Astrocyte of the cerebellum (primary cell): ENCODE results near the gene DCC.

Experiments used
- DNase-seq: peaks from one replicate; pipeline ENCODE4 v3.0.0-alpha.2; 2011; ENCODE audit warnings: low read depth
- H3K4me3 ChIP-seq: 2 replicates; pipeline ENCODE4 v1.5.1; 2011; ENCODE audit warnings: mild to moderate bottlenecking, low read depth, low read length, moderate library complexity
- in situ Hi-C: cut with HindIII; loops from 2 replicates; pipeline ENCODE4 v1.10.0; 2017; ENCODE audit warnings: low sequenced_read_pairs
- TF ChIP-seq, protein P1 (sequence below): IDR thresholded peaks from 2 replicates; pipeline ENCODE4 v1.5.1; 2012; ENCODE audit warnings: low read length, low read depth, moderate library complexity, mild to moderate bottlenecking; ENCODE audit errors: missing control alignments

The DCC gene

DNA sequence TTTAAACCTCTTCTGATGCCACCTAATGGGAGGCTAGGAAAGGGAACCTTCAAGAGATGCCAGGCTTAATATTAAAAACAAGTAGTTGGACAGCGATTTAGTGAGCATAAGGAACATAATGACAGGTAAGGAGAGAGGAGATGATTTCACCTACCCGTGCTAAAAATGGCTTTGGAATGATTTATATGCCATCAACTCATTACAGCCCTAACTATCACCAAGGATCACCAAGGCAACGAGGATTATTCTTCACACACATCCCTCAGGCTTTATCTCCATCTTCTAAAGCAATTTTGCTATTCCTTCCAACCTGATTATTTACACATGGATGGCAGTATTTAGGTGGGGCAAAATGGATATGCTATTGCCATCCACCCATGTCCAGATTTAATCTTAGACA is 237.8 kb downstream of the DCC start:
- no peak for DNase-seq
- H3K4me3 ChIP-seq = no peak overlapping the region
- TF ChIP-seq, protein P1, sequence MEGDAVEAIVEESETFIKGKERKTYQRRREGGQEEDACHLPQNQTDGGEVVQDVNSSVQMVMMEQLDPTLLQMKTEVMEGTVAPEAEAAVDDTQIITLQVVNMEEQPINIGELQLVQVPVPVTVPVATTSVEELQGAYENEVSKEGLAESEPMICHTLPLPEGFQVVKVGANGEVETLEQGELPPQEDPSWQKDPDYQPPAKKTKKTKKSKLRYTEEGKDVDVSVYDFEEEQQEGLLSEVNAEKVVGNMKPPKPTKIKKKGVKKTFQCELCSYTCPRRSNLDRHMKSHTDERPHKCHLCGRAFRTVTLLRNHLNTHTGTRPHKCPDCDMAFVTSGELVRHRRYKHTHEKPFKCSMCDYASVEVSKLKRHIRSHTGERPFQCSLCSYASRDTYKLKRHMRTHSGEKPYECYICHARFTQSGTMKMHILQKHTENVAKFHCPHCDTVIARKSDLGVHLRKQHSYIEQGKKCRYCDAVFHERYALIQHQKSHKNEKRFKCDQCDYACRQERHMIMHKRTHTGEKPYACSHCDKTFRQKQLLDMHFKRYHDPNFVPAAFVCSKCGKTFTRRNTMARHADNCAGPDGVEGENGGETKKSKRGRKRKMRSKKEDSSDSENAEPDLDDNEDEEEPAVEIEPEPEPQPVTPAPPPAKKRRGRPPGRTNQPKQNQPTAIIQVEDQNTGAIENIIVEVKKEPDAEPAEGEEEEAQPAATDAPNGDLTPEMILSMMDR = no peak
- in situ Hi-C loops = no loop called here

DNA sequence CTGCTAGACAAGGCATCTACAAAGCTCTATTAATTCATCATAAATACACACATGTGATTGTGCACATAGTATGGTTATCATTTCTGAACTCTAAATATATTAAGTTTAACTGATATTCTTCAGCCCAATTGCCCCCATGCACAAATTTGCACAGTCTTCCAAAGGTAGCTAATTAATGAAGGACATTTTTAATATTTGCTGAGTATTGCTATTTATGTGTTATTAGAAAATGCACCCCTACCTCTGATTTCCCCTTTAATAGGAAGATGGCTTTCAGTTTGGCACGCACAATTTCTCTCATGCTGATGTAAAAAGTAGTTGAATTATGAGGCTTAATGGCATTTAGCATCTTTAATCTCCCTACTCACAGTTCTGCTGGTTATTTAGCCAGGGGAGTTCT is 242.1 kb downstream of the DCC start:
- in situ Hi-C loops = no loop called here
- DNase-seq = no peak
- TF ChIP-seq, protein P1 = no peak
- H3K4me3 ChIP-seq = no peak overlapping the region

DNA sequence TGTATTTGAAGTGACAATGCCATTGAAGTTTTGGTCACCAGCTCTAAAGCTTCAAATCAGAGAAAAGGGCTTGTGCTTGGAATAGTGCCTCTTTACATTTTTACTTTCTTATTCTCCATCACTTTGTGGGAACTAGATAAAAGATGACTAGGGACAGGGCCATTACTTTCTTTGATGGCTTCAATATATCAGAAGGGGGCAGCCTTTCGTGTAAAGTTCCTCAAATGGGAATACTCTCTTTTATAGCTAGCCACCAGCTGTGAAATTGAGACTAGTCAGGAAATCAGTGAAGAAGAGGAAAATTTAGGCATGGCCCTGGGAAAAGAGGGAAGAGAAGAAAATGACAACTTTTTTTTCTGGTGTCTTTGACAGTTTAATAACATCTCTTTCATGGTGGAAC is 242.5 kb downstream of the DCC start:
- no peak for DNase-seq
- in situ Hi-C loops = no loop called here
- TF ChIP-seq, protein P1 = no peak
- no peak overlapping the region for H3K4me3 ChIP-seq

GRCh38 chr18:52588931-52589330 is 248.9 kb downstream of the DCC start:
- TF ChIP-seq, protein P1 = no peak
- DNase-seq = no peak
- H3K4me3 ChIP-seq = no peak overlapping the region
- in situ Hi-C loops = no loop called here

- TF ChIP-seq, protein P1 = no peak
- in situ Hi-C loops = no loop called here
- DNase-seq = no peak
- H3K4me3 ChIP-seq = no peak overlapping the region
These were observed 256.9 kb downstream of the DCC start for GRCh38 chr18:52596748-52597435.

GRCh38 chr18:52598921-52599320 is 258.9 kb downstream of the DCC start:
- DNase-seq = no peak
- TF ChIP-seq, protein P1 = no peak
- in situ Hi-C loops = no loop called here
- no peak overlapping the region for H3K4me3 ChIP-seq
